Fibroblast of mammary gland (primary cell): ENCODE measurements around the gene SSTR5.
A peak's percentile ranks its signal among the peaks of the same experiment; 100 is the strongest.
"Not testable (repeated sequence)": the region's sequence is repeated elsewhere in the genome, so short reads cannot be mapped to it uniquely, and the experiment has no call there.

ENCODE experiments used
- DNase-seq: peaks from one replicate; pipeline ENCODE4 v3.0.0-alpha.2; 2010; ENCODE audit warnings: low read depth
- H3K4me3 ChIP-seq: 2 replicates; pipeline ENCODE4 v1.5.1; 2011; ENCODE audit warnings: low read depth, mild to moderate bottlenecking, low read length, moderate library complexity; ENCODE audit not compliant: control insufficient read depth
- CTCF ChIP-seq: conservative IDR thresholded peaks from 2 replicates; pipeline ENCODE4 v1.5.1; 2011; ENCODE audit warnings: low read depth, low read length, inconsistent platforms; ENCODE audit not compliant: control insufficient read depth, insufficient read depth

SSTR5 gene

GRCh38 chr16:1072526-1073261, at the start of gene SSTR5:
Gene SSTR5 (plus strand): TSS chr16:1072747. CDS start chr16:1078869, 6,122 bp downstream.
- H3K4me3 ChIP-seq = no peak within 1 kb of the TSS
- DNase-seq = no peak
- no peak for TF ChIP-seq CTCF

- no peak overlapping the region for H3K4me3 ChIP-seq
- no peak for TF ChIP-seq CTCF
- no peak for DNase-seq
Measured at GRCh38 chr16:1024138-1024537, 48.4 kb upstream of the SSTR5 start.

- peak; percentile 12 for DNase-seq
- not testable (repeated sequence) for H3K4me3 ChIP-seq
Measured at GRCh38 chr16:1025183-1025809, 47.3 kb upstream of the SSTR5 start.

GRCh38 chr16:1026057-1026783, 46.3 kb upstream of the SSTR5 start:
- no peak for TF ChIP-seq CTCF
- H3K4me3 ChIP-seq = no peak overlapping the region
- DNase-seq = no peak

GRCh38 chr16:1026784-1027500, 45.6 kb upstream of the SSTR5 start:
- no peak for DNase-seq
- no peak overlapping the region for H3K4me3 ChIP-seq

GRCh38 chr16:1027501-1027815, 45.1 kb upstream of the SSTR5 start:
- no peak for TF ChIP-seq CTCF
- H3K4me3 ChIP-seq = no peak overlapping the region
- DNase-seq = no peak

More at GRCh38 chr16:1026784-1027500, 45.6 kb upstream of the SSTR5 start:
- TF ChIP-seq CTCF = no peak
